ENCODE measurements around the gene UBN1. TPM values are rescaled to one million over a fixed set of nuclear protein-coding genes. Genes with fewer than 3 reads are reported as not detected.

UBN1 gene
- total RNA-seq, 1 experiment from 2014 or later = 63.1 TPM

- Histone ChIP-seq H3K9me3 (ENCODE audit: control insufficient read depth, insufficient read depth, low read depth, low read length) (no peaks in the 10 kb centered on the region), H3K4me3 (ENCODE audit: low read depth in 2 of 2, low read length in 2 of 2) (no peak overlapping the region), H3K27me3 (ENCODE audit: control insufficient read depth, insufficient read depth, low read length) (no peaks in the 10 kb centered on the region), H3K36me3 (ENCODE audit: control insufficient read depth, insufficient read depth, low read length) (peaks cover 33% of the 10 kb centered on the region), H3K27ac (ENCODE audit: low read length) (no peak overlapping the region), H3K4me1 (ENCODE audit: control insufficient read depth, insufficient read depth, low read length) (no peaks in the 10 kb centered on the region)
- CTCF ChIA-PET = no interaction called here
- intact Hi-C loops (cut with micrococcal nuclease; ENCODE audit: unreplicated experiment) = no loop called here
- ATAC-seq (no peak), DNase-seq (ENCODE audit: low read depth, low spot score) (no peak)
- in situ Hi-C loops (cut with HindIII; ENCODE audit: low pct_unique_long_range_greater_than_20kb, low sequenced_read_pairs) = no loop called here
- TF ChIP-seq POLR2AphosphoS5 (IDR thresholded peaks at IDR 0.05; ENCODE audit: low read depth, low read length) (no peak), TCF7L2 (IDR thresholded peaks at IDR 0.05; ENCODE audit: low read depth, low read length) (no peak), REST (IDR thresholded peaks at IDR 0.05; ENCODE audit: insufficient read depth in 1 of 2, low read depth in 2 of 2, low read length in 1 of 2) (no peak), SIN3A (IDR thresholded peaks at IDR 0.05; ENCODE audit: borderline replicate concordance, insufficient read depth, low read depth, low read length) (no peak)
- TF ChIP-seq, protein P1, sequence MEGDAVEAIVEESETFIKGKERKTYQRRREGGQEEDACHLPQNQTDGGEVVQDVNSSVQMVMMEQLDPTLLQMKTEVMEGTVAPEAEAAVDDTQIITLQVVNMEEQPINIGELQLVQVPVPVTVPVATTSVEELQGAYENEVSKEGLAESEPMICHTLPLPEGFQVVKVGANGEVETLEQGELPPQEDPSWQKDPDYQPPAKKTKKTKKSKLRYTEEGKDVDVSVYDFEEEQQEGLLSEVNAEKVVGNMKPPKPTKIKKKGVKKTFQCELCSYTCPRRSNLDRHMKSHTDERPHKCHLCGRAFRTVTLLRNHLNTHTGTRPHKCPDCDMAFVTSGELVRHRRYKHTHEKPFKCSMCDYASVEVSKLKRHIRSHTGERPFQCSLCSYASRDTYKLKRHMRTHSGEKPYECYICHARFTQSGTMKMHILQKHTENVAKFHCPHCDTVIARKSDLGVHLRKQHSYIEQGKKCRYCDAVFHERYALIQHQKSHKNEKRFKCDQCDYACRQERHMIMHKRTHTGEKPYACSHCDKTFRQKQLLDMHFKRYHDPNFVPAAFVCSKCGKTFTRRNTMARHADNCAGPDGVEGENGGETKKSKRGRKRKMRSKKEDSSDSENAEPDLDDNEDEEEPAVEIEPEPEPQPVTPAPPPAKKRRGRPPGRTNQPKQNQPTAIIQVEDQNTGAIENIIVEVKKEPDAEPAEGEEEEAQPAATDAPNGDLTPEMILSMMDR (IDR thresholded peaks at IDR 0.05) = no peak
- BruUV-seq (replicated peaks) = no TSS peak
- POLR2A ChIA-PET = no interaction called here
These were observed 10.6 kb upstream of the UBN1 start for GRCh38 chr16:4836727-4837126.

- no peak for ATAC-seq
- in situ Hi-C loops (cut with HindIII; ENCODE audit: low pct_unique_long_range_greater_than_20kb, low sequenced_read_pairs) = no loop called here
- Histone ChIP-seq H3K4me3 (ENCODE audit: low read depth in 2 of 2, low read length in 2 of 2) (no peak overlapping the region), H3K4me1 (ENCODE audit: control insufficient read depth, insufficient read depth, low read length) (no peaks in the 10 kb centered on the region), H3K27me3 (ENCODE audit: control insufficient read depth, insufficient read depth, low read length) (no peaks in the 10 kb centered on the region), H3K27ac (ENCODE audit: low read length) (no peak overlapping the region), H3K36me3 (ENCODE audit: control insufficient read depth, insufficient read depth, low read length) (peaks cover 27% of the 10 kb centered on the region), H3K9me3 (ENCODE audit: control insufficient read depth, insufficient read depth, low read depth, low read length) (no peaks in the 10 kb centered on the region)
- intact Hi-C loops (cut with micrococcal nuclease; ENCODE audit: unreplicated experiment) = no loop called here
- ChIA-PET CTCF (no interaction called here), POLR2A (interaction anchor here (0.7 kb wide), 1 partner anchor 119 kb away, joined by 5 read pairs; no protein-coding TSS in a partner anchor)
- no peak for DNase-seq (ENCODE audit: low read depth, low spot score)
- no peak; the same call in 1 of the 2 replicates for TF ChIP-seq POLR2AphosphoS5 (IDR thresholded peaks at IDR 0.05; ENCODE audit: low read depth, low read length)
- TF ChIP-seq, protein P1 (IDR thresholded peaks at IDR 0.05) = no peak
- TF ChIP-seq TCF7L2 (IDR thresholded peaks at IDR 0.05; ENCODE audit: low read depth, low read length) = no peak
- TF ChIP-seq SIN3A (IDR thresholded peaks at IDR 0.05; ENCODE audit: borderline replicate concordance, insufficient read depth, low read depth, low read length) = no peak
- no peak for TF ChIP-seq REST (IDR thresholded peaks at IDR 0.05; ENCODE audit: insufficient read depth in 1 of 2, low read depth in 2 of 2, low read length in 1 of 2)
- no TSS peak for BruUV-seq (replicated peaks)
These were observed 9.4 kb upstream of the UBN1 start for GRCh38 chr16:4837733-4838501.
